WTC11 (cell line): ENCODE measurements around the gene HDGFL2.

ENCODE experiments used
- CREB1 ChIP-seq: sonication (generic); formaldehyde crosslinking; IDR thresholded peaks from 2 replicates; pipeline ENCODE4 v1.8.0; 2023; ENCODE audit warnings: mild to moderate bottlenecking, missing genetic modification reagents
- MYBL2 ChIP-seq: sonication (generic); formaldehyde crosslinking; IDR thresholded peaks from 2 replicates; pipeline ENCODE4 v1.8.1; 2023; ENCODE audit warnings: mild to moderate bottlenecking, moderate library complexity, missing genetic modification reagents
- NFATC4 ChIP-seq: fragments of 250-450 bp; sonication (Bioruptor Pico); IDR thresholded peaks from 2 replicates; pipeline ENCODE4 v1.9.0; 2021; ENCODE audit warnings: mild to moderate bottlenecking
- SMAD4 ChIP-seq: sonication (generic); formaldehyde crosslinking; IDR thresholded peaks from 2 replicates; pipeline ENCODE4 v1.8.0; 2022; ENCODE audit warnings: mild to moderate bottlenecking, missing genetic modification reagents
- ZNF263 ChIP-seq: sonication (generic); formaldehyde crosslinking; IDR thresholded peaks from 2 replicates; pipeline ENCODE4 v1.8.1; 2022; ENCODE audit warnings: low read depth, mild to moderate bottlenecking, moderate library complexity, missing genetic modification reagents
- TF ChIP-seq, protein P1 (sequence below): fragments of 200-600 bp; IDR thresholded peaks from 2 replicates; pipeline ENCODE4 v1.8.0; 2022; ENCODE audit warnings: antibody characterized with exemption
- TF ChIP-seq, protein P2 (sequence below): sonication (generic); formaldehyde crosslinking; IDR thresholded peaks from 2 replicates; pipeline ENCODE4 v1.8.1; 2023; ENCODE audit warnings: mild to moderate bottlenecking, moderate library complexity, missing genetic modification reagents
- TF ChIP-seq, protein P3 (sequence below): sonication (generic); formaldehyde crosslinking; IDR thresholded peaks from 2 replicates; pipeline ENCODE4 v1.8.0; 2023; ENCODE audit warnings: mild to moderate bottlenecking, missing genetic modification reagents
- TF ChIP-seq, protein P4 (sequence below): fragments of 250-450 bp; sonication (Bioruptor Pico); IDR thresholded peaks from 2 replicates; pipeline ENCODE4 v1.9.0; 2021; ENCODE audit warnings: moderate library complexity, mild to moderate bottlenecking, inconsistent platforms, borderline replicate concordance
- TF ChIP-seq, protein P5 (sequence below): sonication (generic); formaldehyde crosslinking; conservative IDR thresholded peaks from 2 replicates; pipeline ENCODE4 v1.8.1; 2022; ENCODE audit warnings: mild to moderate bottlenecking, missing genetic modification reagents

DNA sequence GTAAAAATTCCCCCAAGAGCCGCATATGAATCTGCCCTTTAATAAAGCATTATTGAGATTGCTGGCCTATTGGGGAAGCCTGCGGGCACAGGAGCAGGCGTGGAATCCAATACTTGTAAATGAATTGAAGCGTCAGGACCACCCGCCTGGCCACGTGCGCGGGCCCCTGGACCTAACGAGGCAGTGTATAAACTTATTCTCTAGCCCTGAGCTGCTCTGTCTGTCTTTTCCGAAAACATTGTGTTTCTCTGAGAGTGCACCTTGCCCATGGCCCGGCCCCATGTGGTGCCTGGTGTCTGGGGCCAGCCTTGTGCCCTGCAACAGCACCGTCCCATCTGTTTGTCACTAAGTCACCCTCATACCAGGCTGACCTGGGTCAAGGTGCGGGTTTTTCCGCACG is 28.9 kb upstream of the HDGFL2 start:
- TF ChIP-seq, protein P1, sequence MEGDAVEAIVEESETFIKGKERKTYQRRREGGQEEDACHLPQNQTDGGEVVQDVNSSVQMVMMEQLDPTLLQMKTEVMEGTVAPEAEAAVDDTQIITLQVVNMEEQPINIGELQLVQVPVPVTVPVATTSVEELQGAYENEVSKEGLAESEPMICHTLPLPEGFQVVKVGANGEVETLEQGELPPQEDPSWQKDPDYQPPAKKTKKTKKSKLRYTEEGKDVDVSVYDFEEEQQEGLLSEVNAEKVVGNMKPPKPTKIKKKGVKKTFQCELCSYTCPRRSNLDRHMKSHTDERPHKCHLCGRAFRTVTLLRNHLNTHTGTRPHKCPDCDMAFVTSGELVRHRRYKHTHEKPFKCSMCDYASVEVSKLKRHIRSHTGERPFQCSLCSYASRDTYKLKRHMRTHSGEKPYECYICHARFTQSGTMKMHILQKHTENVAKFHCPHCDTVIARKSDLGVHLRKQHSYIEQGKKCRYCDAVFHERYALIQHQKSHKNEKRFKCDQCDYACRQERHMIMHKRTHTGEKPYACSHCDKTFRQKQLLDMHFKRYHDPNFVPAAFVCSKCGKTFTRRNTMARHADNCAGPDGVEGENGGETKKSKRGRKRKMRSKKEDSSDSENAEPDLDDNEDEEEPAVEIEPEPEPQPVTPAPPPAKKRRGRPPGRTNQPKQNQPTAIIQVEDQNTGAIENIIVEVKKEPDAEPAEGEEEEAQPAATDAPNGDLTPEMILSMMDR = no peak
- TF ChIP-seq ZNF263 (CRISPR knock-in tag) (no peak), CREB1 (CRISPR knock-in tag) (no peak), SMAD4 (CRISPR knock-in tag) (no peak), NFATC4 (no peak), MYBL2 (no peak)
- TF ChIP-seq, protein P2, sequence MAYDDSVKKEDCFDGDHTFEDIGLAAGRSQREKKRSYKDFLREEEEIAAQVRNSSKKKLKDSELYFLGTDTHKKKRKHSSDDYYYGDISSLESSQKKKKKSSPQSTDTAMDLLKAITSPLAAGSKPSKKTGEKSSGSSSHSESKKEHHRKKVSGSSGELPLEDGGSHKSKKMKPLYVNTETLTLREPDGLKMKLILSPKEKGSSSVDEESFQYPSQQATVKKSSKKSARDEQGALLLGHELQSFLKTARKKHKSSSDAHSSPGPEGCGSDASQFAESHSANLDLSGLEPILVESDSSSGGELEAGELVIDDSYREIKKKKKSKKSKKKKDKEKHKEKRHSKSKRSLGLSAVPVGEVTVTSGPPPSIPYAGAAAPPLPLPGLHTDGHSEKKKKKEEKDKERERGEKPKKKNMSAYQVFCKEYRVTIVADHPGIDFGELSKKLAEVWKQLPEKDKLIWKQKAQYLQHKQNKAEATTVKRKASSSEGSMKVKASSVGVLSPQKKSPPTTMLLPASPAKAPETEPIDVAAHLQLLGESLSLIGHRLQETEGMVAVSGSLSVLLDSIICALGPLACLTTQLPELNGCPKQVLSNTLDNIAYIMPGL (CRISPR knock-in tag) = no peak
- TF ChIP-seq, protein P3, sequence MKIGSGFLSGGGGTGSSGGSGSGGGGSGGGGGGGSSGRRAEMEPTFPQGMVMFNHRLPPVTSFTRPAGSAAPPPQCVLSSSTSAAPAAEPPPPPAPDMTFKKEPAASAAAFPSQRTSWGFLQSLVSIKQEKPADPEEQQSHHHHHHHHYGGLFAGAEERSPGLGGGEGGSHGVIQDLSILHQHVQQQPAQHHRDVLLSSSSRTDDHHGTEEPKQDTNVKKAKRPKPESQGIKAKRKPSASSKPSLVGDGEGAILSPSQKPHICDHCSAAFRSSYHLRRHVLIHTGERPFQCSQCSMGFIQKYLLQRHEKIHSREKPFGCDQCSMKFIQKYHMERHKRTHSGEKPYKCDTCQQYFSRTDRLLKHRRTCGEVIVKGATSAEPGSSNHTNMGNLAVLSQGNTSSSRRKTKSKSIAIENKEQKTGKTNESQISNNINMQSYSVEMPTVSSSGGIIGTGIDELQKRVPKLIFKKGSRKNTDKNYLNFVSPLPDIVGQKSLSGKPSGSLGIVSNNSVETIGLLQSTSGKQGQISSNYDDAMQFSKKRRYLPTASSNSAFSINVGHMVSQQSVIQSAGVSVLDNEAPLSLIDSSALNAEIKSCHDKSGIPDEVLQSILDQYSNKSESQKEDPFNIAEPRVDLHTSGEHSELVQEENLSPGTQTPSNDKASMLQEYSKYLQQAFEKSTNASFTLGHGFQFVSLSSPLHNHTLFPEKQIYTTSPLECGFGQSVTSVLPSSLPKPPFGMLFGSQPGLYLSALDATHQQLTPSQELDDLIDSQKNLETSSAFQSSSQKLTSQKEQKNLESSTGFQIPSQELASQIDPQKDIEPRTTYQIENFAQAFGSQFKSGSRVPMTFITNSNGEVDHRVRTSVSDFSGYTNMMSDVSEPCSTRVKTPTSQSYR (CRISPR knock-in tag) = no peak
- TF ChIP-seq, protein P4, sequence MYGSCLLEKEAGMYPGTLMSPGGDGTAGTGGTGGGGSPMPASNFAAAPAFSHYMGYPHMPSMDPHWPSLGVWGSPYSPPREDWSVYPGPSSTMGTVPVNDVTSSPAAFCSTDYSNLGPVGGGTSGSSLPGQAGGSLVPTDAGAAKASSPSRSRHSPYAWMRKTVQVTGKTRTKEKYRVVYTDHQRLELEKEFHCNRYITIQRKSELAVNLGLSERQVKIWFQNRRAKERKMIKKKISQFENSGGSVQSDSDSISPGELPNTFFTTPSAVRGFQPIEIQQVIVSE (CRISPR knock-in tag) = no peak
- TF ChIP-seq, protein P5, sequence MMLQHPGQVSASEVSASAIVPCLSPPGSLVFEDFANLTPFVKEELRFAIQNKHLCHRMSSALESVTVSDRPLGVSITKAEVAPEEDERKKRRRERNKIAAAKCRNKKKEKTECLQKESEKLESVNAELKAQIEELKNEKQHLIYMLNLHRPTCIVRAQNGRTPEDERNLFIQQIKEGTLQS (CRISPR knock-in tag) = no peak
